AG04450 (cell line): Measurements from ENCODE around the gene OSCP1. TPM values are rescaled to one million over a fixed set of nuclear protein-coding genes. Genes with fewer than 3 reads are reported as not detected.

Source experiments
- CTCF ChIA-PET: fragments of 300-600, 350-600 bp; formaldehyde crosslinking; extraction: SDS; loops from one replicate; lab custom pipeline; 2022; ENCODE audit warnings: antibody characterized with exemption, inconsistent platforms; lab: Charles Lee
- POLR2A ChIA-PET: fragments of 350-600 bp; formaldehyde crosslinking; extraction: SDS; loops from one replicate; lab custom pipeline; 2021; ENCODE audit warnings: antibody characterized with exemption, inconsistent platforms; lab: Yijun Ruan, JAX
- DNase-seq: peaks from one replicate; pipeline ENCODE4 v3.0.0-alpha.2; 2011; ENCODE audit warnings: low read depth, low spot score
- H3K27ac ChIP-seq: one replicate; pipeline ENCODE4 v1.5.1; 2012; ENCODE audit warnings: low read depth, low read length, control low read depth
- H3K27me3 ChIP-seq: one replicate; pipeline ENCODE4 v1.6.0; 2012; ENCODE audit warnings: low read length; ENCODE audit not compliant: control insufficient read depth, insufficient read depth
- H3K4me3 ChIP-seq: 2 replicates; pipeline ENCODE4 v1.5.1; 2011; ENCODE audit warnings: mild to moderate bottlenecking, low read depth, low read length, control low read depth
- H3K9me3 ChIP-seq: 2 replicates; pipeline ENCODE4 v1.5.1; 2012; ENCODE audit warnings: low read length; ENCODE audit not compliant: control insufficient read depth, insufficient read depth
- CTCF ChIP-seq: IDR thresholded peaks from 2 replicates; pipeline ENCODE4 v1.5.1; 2011; ENCODE audit warnings: low read depth, low read length, control low read depth, inconsistent platforms
- polyA plus RNA-seq: library from polyadenylated mRNA; depleted of rRNA; stranded (reverse); fragments of >200 nt; gene quantifications from 2 replicates; pipeline ENCODE4 v1.2.3, GENCODE V29; 2011

Gene OSCP1
- polyA plus RNA-seq, 1 experiment, result 7.9 TPM

GRCh38 chr1:36382669-36383068 lies 67.6 kb downstream of the OSCP1 start:
- DNase-seq, result no peak
- ChIA-PET POLR2A (no interaction called here), CTCF (interaction anchor here (1.2 to 3.6 kb wide), 3 partner anchors 14 to 97 kb away, joined by 4 to 17 read pairs (median 6); no protein-coding TSS in a partner anchor)
- Histone ChIP-seq H3K27me3 (no peaks in the 10 kb centered on the region), H3K9me3 (no peaks in the 10 kb centered on the region; the same call in 1 of the 2 replicates), H3K4me3 (no peak overlapping the region), H3K27ac (no peak overlapping the region)
- no peak for TF ChIP-seq CTCF

- POLR2A ChIA-PET, result no interaction called here
These were observed 68.0 kb downstream of the OSCP1 start for GRCh38 chr1:36382231-36382630.

GRCh38 chr1:36381405-36381804 lies 68.8 kb downstream of the OSCP1 start:
- no peak overlapping the region for H3K4me3 ChIP-seq
- no peak for DNase-seq
- CTCF ChIA-PET, result interaction anchor here (1.5 to 3.6 kb wide), 2 partner anchors 13 to 96 kb away, joined by 6 to 17 read pairs; no protein-coding TSS in a partner anchor
- no peak overlapping the region for H3K27ac ChIP-seq
- H3K9me3 ChIP-seq, result no peaks in the 10 kb centered on the region; the same call in 1 of the 2 replicates
- TF ChIP-seq CTCF, result no peak
- H3K27me3 ChIP-seq, result no peaks in the 10 kb centered on the region
- POLR2A ChIA-PET, result no interaction called here

More at GRCh38 chr1:36382231-36382630, 68.0 kb downstream of the OSCP1 start:
- H3K27ac ChIP-seq, result no peak overlapping the region
- CTCF ChIA-PET, result interaction anchor here (1.5 to 3.6 kb wide), 2 partner anchors 13 to 97 kb away, joined by 6 to 17 read pairs; no protein-coding TSS in a partner anchor
- no peak overlapping the region for H3K4me3 ChIP-seq
- TF ChIP-seq CTCF, result no peak
- H3K9me3 ChIP-seq, result no peaks in the 10 kb centered on the region; the same call in 1 of the 2 replicates
- no peak for DNase-seq
- H3K27me3 ChIP-seq, result no peaks in the 10 kb centered on the region

GRCh38 chr1:36380782-36381181 lies 69.5 kb downstream of the OSCP1 start:
- CTCF ChIA-PET, result interaction anchor here (1.3 to 3.6 kb wide), 2 partner anchors 12 to 38 kb away, joined by 4 to 17 read pairs; no protein-coding TSS in a partner anchor
- Histone ChIP-seq H3K4me3 (no peak overlapping the region), H3K27ac (no peak overlapping the region), H3K9me3 (no peaks in the 10 kb centered on the region; the same call in 1 of the 2 replicates), H3K27me3 (no peaks in the 10 kb centered on the region)
- POLR2A ChIA-PET, result no interaction called here
- no peak for DNase-seq
- TF ChIP-seq CTCF, result no peak

GRCh38 chr1:36380143-36380619 lies 70.1 kb downstream of the OSCP1 start:
- no peak for TF ChIP-seq CTCF

More at GRCh38 chr1:36380143-36380619, 70.1 kb downstream of the OSCP1 start:
- no peak for DNase-seq
- Histone ChIP-seq H3K4me3 (no peak overlapping the region), H3K9me3 (no peaks in the 10 kb centered on the region; the same call in 1 of the 2 replicates), H3K27ac (no peak overlapping the region), H3K27me3 (no peaks in the 10 kb centered on the region)
- POLR2A ChIA-PET, result no interaction called here
- CTCF ChIA-PET, result interaction anchor here (1.3 to 3.6 kb wide), 2 partner anchors 11 to 37 kb away, joined by 4 to 17 read pairs; no protein-coding TSS in a partner anchor
